ENCODE measurements around the gene THRSP.
"Not testable (repeated sequence)": the region's sequence is repeated elsewhere in the genome, so short reads cannot be mapped to it uniquely, and the experiment has no call there.

Gene THRSP

DNA sequence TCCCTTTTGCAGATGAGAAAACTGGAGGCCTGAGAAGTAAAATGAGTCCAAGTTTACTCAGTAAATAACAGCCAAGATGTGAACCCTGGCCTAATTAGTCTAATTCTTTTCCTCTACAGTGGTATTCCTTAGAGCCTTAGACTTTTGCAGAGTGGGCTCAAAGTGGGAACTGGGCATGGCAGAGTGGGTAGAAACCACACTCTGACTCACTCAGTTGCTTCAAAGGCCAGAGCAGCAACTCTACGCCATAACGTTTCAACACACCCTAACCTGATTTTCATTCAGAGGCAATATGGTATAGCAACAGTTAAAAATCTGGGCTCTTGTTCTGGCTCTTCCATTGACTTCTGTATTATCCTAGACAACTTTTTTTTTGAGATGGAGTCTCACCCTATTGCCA, 2.8 kb downstream of the THRSP start:
- DNase-seq (ENCODE audit: low read depth) = no peak

DNA sequence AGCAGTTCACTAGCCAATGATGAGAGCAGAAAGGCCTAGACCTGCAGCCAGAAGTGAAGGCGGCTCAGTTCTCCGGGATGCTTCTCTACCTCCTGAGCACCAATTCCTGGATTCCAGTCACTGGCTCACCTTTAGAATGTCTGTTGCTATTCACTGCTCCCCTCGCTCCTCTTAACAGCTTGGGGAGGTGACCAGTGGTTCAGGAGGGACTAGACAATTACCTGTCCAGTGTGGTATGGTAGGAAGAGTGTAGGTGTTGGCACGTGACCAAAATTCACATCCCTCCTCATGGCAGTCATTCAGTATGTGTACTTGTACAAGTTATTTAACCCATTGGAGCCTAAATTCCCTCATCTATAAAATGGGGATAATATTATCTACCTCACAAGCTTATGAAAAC, 4.0 kb downstream of the THRSP start:
- DNase-seq (ENCODE audit: low read depth) = no peak

DNA sequence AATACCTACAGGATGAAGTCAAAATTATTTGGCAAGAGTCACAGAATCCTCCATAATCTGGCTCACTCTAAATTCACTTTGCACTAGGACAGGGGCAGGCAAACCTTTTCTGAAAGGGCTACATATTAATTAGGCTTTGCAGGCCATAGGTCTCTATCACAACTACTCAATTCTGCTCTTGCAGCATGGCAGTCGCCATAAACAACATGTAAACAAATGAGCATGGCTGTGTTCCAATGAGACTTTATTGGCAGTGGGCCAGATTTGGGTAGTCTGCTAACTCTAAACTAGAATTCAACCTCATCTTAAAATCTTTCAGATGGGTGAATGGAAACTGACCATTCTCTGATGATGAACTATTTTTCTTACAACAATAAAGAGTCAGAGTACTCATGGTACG, 5.8 kb downstream of the THRSP start:
- DNase-seq (ENCODE audit: low read depth) = no peak

DNA sequence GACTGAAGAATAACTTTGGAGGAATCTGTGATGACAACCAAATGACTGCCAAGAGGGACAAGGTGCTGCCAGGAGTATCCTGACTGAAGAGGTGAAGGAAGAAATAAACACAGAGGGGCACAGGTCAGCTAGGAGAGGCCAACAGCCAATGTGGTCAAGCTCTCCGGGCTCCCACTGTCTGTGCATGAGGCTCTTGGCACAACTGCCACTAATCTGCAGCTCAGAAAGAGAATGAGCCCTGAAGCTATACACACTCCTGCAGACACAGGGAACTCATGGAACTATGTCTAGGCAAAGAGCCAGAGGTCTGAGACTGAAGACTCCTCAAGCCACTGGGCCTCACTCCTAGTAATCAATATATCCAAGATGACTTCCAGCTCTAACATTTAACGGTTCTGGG, 7.0 kb downstream of the THRSP start:
- DNase-seq (ENCODE audit: low read depth) = no peak

DNA sequence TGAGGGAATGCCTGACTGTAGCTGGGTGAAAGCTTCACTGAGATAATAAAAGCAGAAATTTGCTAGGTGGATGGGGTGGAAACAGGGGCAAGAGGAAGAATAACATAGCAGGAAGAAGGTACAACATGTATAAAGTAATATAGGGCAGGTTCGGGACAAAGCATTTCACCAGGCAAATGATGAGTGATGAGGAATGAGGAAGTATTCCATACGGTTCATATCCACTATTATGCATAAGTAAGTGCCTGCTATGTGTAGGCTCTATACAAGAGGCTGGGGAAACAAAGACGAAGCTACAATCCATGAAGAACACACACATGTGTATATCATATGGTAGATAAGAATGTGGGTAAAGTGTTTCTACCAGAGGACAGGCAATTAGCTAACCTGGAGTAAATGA, 8.1 kb downstream of the THRSP start:
- DNase-seq (ENCODE audit: low read depth) = no peak

DNA sequence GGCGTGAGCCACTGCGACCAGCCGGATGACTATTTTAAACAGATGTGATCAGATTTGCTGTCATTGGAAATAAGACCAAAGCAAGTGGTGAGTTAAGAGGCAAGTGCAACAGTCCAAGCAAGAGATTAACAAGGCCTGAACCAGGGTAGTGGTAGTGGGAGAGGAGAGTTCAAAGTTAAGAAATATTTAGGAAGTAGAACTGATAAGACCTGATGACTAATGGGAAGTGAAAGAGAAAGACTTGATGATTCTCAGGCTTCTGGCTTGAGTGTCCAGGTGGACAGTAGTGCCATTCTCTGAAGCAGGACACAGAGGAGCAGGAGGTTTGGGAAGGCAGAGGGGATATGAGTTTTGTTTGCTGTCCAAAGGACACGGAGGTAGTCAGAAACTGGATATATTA, 8.8 kb downstream of the THRSP start:
- no peak for DNase-seq (ENCODE audit: low read depth)

DNA sequence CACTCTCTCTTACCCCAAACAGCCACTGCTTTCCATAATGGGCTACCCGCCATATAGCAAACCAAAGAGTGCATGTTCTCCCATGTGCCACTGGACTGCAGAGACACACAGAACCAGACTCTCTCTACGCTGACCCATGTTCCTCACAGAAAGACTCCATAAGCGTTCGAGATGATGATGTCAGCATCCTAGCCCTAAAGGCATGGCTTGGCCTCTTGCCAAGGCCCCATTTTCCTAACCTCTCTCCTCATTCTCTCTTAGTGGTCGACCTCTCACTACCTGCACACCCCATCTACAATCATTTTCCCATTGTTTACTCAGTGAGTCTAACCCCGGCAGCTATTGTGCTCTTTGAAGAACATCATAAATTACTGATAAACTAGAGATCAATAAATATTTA, 11.1 kb downstream of the THRSP start:
- no peak for DNase-seq (ENCODE audit: low read depth)

DNA sequence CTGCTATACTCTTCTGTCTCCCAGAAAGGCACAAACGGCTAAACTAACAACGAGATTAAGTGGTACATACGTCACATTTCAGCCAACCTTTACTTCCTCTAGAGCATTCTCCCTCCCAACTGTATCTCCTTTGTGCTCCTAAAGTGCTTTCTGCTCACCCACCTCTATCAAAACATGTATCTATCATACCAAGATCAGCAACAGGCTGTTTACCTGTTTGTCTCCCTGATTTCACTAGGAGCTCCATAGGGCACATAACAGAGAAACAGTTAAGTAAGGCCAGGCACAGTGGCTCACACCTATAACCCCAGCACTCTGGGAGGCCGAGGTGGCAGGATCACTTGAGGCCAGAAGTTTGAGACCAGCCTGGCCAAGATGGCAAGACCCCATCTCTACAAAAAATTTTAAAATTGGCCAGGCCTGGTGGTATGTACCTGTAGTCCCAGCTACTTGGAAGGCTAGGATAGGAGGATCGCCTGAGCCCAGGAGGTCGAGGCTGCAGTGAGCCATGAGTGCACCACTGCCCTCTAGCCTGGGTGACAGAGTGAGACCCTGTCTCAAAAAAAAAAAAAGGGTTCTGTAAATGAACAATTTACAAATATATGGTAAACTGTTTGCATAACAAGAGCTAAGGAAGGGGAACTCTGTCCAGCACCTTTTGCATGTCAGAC, 13.2 kb downstream of the THRSP start:
- DNase-seq (ENCODE audit: low read depth) = no peak

DNA sequence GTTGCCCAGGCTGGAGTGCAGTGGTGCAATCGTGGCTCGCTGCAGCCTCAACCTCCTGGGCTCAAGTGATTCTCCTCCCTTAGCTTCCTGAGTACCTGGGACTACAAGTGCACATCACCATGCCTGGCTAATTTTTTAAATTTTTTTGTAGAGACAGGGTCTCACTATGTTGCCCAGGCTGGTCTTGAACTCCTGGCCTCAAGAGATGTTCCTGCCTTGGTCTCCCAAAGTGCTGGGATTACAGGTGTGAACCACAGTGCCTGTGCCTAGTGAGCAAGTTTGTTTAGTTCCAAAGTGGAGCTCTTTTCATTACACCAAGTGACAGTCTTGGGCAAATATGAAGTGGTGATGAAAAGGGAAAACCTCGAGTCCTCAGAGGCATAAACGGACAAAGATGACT, 13.9 kb downstream of the THRSP start:
- not testable (repeated sequence) for DNase-seq (ENCODE audit: low read depth)

DNA sequence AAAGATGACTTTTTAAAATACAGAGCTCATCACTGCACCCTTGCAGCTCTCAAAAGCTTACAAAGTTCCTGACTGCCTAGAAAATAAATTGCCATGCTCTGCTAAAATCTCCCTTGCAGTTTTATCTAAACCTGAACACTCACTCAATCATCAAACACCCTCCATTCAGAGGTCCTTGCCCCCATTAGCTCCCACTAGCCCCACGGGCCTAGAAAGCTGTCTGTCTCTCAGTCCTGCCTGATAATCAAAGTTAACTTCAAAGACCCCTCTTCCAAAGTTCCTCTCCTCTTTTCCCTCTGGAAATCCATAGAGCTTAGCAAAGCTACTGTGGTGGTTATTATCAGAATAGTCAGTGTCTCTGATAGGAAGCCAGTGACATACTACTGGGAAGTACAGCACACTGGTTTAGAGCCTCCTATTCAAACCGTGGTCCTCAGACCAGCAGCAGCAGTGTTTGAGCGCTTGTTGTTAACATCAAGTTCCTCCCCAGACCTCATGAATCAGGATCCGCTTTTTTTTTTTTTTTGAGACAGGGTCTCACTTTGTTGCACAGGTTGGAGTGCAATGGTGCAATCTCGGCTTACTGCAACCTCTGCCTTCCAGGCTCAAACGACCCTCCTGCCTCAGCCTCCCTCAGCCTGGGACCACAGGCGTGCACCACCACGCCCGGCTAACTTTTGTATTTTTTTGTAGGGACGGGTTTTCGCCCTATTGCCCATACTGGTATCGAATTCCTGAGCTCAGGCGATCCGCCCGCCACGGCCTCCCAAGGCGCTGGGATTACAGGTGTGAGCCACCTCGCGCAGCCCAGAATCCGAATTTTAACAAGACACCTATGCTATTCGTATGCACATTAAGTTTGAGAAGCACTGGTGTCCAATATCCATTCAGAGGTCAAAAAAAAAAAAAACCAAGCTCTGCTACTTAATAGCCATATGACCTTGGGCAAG, 14.8 kb downstream of the THRSP start:
- DNase-seq (ENCODE audit: low read depth) = no peak

DNA sequence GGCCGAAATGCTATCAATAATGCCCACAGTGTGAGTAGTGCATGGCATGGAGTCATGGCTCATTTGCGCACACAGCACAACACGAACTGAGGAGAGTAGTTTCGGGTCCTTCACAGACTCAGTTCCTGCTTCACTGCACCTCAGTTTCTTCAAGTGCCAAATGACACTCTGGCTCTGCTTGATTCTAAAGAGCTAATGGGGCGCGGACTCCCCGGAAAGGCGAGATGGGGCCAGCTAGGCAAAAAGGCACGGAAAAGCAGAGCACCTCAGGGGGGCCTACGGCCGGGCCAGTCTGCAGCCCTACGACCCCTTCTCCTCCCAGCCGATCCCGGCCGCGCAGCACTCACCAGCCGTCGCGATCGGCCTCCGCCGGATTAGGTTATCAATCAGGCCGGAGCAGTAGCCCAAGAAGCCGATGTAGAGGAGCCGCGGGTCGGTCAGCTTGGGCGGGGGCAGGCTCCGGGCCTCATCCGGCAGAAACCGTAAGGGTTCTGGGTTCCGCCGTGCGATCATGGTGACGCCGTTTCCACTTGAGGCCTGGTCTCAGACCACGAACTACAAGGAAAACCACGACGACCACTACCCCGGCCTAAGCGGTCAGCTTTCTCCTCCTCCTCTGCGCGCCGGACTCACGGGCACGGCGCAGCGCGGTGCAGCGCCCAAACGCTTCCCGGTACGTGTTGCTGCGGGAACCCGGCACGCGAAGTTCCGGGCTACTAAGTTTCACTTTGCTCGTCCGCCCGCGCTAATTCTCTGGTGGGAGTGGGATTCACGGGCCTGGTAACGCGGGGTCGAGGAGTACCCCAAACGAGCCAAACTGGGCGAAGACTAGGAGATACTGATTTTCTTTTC, 15.8 kb downstream of the THRSP start, which contains the start of gene NDUFC2:
Gene NDUFC2, minus strand, starts transcription at position 631 of the 852 bp plus-strand sequence. Its CDS starts 118 bp downstream, at position 513.
- DNase-seq (ENCODE audit: low read depth) = peak; percentile 54

DNA sequence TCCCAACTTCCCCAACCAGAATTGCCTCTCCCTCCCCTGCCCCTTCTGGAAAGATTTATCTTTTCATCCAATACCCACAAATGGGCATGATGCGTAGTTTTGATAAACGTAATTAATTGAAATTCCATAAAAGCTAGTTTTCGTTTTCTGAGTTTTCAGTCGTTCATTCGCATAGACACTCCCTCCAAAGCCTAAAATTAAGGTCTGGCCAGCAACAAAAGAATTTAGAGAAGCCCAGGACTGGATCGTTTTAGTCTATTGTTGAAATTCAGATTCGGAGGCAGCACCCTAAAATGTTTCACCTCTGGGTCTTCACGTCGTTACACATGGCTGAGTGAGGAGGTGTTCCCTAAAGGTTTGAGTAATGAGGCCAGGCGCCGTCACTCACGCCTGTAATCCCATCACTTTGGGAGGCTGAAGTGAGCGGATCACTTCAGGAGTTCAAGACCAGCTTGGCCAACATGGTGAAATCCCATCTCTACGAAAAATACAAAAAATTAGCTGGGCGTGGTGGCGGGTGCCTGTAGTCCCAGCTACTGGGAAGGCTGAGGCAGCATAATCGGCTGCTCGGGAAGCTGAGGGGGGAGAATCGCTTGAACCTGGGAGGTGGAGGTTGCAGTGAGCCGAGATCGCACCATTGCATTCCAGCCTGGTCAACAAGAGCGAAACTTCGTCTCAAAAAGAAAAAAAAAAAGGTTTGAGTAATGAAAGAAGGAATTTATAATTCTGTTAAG, 16.6 kb downstream of the THRSP start:
- no peak for DNase-seq (ENCODE audit: low read depth)

DNA sequence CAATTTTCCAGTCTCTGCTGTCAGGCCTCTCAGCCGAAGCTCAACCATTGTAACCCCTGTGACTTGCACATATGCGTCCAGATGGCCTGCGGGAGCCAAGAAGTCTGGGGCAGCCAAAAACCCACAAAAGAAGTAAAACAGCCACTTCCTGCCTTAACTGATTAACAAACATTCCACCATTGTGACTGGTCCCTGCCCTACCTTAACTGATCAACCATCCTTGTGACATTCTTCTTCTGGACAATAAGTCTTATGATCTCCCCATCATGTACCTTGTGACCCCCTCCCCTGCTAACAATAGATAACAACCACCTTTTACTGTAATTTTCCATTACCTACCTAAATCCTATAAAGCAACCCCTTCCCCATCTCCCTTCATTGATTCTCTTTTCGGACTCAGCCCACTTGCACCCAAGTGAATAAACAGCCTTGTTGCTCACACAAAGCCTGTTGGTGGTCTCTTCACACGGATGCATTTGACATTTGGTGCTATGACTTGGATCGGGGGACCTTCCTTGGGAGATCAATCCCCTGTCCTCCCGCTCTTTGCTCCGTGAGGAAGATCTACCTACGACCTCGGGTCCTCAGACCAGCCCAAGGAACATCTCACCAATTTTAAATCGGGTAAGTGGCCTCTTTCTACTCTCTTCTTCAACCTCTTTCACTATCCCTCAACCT, 17.3 kb downstream of the THRSP start:
- peak; percentile 17 for DNase-seq (ENCODE audit: low read depth)

DNA sequence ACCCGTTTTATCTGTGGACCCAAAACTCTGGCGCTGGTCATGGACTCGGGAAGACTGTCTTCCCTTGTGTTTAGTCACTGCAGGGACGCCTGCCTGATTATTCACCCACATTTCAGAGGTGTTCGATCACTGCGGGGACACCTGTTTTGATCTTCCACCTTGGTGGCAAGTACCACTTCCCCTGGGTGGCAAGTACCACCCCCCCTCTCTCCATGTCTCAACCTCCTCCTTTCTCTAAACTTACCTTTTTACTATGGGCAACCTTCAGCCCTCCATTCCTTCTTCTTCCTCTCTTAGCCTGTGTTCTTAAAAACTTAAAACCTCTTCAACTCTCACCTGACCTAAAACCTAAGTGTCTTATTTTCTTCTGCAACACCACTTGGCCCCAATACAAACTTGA, 17.9 kb downstream of the THRSP start:
- no peak for DNase-seq (ENCODE audit: low read depth)

DNA sequence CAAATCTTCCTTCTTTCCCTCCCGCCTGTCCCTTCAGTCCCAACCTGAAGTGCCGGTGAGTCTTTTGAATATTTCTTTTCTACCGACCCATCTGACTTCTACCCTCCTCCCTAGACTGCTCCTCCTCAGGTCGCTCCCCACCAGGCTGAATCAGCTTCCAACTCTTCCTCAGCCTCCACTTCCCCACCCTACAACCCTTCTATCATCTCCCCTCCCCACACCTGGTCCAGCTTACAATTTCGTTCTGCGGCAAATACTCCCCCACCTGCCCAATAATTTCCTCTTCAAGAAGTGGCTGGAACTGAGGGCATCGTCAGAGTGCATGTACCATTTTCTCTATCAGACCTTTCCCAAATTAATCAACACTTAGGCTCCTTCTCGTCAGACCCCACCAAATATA, 18.5 kb downstream of the THRSP start:
- DNase-seq (ENCODE audit: low read depth) = no peak

DNA sequence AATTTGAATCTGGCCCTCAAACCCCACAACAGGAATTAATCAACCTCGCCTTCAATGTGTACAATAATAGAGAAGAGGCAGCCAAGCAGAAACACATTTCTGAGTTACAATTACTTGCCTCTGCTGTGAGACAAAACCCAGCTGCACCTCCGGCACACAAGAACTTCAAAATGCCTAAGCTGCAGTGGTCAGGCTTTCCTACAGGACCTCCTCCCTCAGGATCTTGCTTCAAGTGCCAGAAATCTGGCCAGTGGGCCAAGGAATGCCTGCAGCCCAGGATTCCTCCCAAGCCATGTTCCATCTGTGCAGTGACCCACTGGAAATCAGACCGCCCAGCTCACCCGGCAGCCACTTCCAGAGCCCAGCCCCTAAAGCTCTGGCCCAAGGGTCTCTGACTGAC, 19.4 kb downstream of the THRSP start:
- DNase-seq (ENCODE audit: low read depth) = no peak

DNA sequence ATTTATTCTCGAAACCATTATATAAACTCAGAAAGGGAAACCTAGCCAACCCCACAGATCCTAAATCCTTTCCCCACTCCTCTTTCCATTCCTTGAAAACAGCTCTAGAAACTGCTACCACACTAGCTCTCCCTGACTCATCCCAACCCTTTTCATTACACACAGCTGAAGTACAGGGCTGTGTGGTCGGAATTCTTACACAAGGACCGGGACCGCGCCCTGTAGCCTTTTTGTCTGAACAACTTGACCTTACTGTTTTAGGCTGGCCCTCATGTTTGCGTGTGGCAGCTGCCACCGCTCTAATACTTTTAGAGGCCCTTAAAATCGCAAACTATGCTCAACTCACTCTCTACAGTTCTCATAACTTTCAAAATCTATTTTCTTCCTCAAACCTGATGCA, 20.8 kb downstream of the THRSP start:
- DNase-seq (ENCODE audit: low read depth) = not testable (repeated sequence)

DNA sequence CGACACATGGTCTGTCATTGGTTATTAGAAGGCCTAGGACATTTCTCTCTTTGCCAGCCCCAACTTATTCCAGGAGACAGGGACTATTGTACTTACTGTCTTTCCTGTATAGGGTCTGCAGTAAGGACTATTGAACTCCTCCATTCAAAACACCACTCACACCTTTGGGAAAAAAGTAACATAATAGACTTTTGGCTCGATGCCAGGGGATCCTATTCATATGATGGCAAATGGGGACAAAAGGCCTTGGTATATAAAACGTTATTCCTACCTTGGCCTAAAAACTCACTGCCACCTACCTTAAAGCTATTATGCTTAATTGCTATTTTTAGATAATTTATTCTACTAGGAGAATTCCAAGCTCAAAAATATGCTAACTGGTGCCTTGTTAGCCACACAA, 22.3 kb downstream of the THRSP start:
- DNase-seq (ENCODE audit: low read depth) = no peak

DNA sequence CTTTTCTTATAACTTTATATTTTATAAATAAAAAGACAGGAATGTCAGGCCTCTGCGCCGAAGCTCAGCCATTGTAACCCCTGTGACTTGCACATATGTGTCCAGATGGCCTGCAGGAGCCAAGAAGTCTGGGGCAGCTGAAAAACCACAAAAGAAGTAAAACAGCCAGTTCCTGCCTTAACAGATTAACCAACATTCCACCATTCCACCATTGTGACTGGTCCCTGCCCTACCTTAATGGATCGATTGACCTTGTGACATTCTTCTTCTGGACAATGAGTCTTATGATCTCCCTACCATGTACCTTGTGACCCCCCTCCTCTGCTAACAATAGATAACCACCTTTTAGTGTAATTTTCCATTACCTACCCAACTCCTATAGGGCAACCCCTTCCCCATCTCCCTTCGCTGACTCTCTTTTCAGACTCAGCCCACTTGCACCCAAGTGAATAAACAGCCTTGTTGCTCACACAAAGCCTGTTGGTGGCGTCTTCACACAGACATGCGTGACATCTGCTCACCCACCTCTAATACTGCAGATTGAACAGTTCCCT, 22.9 kb downstream of the THRSP start:
- not testable (repeated sequence) for DNase-seq (ENCODE audit: low read depth)

DNA sequence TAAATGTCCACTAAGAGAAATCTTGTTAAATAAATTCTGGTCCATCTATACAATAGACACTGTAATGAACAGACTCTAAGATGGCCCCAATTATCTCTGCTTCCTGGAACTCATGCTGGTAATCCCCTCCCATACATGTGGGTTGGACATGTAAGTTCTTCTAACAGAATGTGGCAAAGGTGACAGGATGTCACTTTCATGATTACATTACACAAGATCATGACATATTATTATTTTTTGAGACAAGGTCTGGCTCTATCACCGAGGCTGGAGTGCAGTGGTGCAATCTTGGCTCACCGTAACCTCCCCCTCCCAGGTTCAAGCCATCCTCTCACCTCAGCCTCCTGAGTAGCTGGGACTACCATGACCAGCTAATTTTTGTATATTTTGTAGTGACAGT, 30.6 kb downstream of the THRSP start:
- DNase-seq (ENCODE audit: low read depth) = no peak

Data from GM04504 (cell line).